GM12878 (cell line): ENCODE results near the gene OR5B2. TPM values are rescaled to one million over a fixed set of nuclear protein-coding genes. Genes with fewer than 3 reads are reported as not detected.

Experiments used
- ATAC-seq: fragments of 200-7000 bp; cut with Tn5 transposase; 3 replicates; pipeline ENCODE4 v1.9.1; 2020; ENCODE audit warnings: mild to moderate bottlenecking, moderate library complexity
- BruUV-seq: library from RNA; stranded (reverse); fragments of 400-500 nt; replicated peaks from 2 replicates; lab custom pipeline; 2021; lab: Mats Ljungman, UMichigan
- CTCF ChIA-PET: fragments of 300-600 bp; sonication (Branson Sonifier 250); formaldehyde crosslinking; extraction: SDS; loops from one replicate; lab custom pipeline; 2021; ENCODE audit warnings: inconsistent platforms; lab: Yijun Ruan, JAX
- POLR2A ChIA-PET: fragments of 350-600 bp; formaldehyde crosslinking; extraction: SDS; loops from one replicate; lab custom pipeline; 2021; ENCODE audit warnings: inconsistent platforms; lab: Charles Lee
- RAD21 ChIA-PET: fragments of 300-600 bp; sonication (Branson Sonifier 250); formaldehyde crosslinking; loops from one replicate; lab custom pipeline; 2023; ENCODE audit warnings: antibody characterized with exemption; ENCODE audit not compliant: unreplicated experiment; lab: Charles Lee
- SMC1A ChIA-PET: fragments of 300-600 bp; sonication (Branson Sonifier 250); formaldehyde crosslinking; loops from one replicate; lab custom pipeline; 2023; ENCODE audit not compliant: unreplicated experiment, uncharacterized antibody; lab: Charles Lee
- DNase-seq: peaks from one replicate; pipeline ENCODE4 v3.0.0-alpha.2; 2011; ENCODE audit warnings: low read depth, low spot score
- FAIRE-seq: peaks from 3 replicates; lab custom pipeline; 2011; peaks lifted over from hg19 to GRCh38; lab: Jason Lieb, UNC
- H2AFZ ChIP-seq: 2 replicates; pipeline ENCODE4 v1.6.0; 2011; ENCODE audit warnings: low read depth, low read length, control low read depth; ENCODE audit not compliant: control insufficient read depth
- H3K27ac ChIP-seq: 2 replicates; pipeline ENCODE4 v1.5.1; 2011; ENCODE audit warnings: control low read depth; ENCODE audit not compliant: control insufficient read depth, insufficient read depth
- H3K27me3 ChIP-seq, 2 experiments: replicated peaks in 1 of 2; 2 replicates each; pipeline versions ENCODE4 v1.6.0 to v1.6.1; 2011; ENCODE audit warnings: low read length in 1 of 2; ENCODE audit not compliant: control insufficient read depth in 2 of 2, insufficient read depth in 2 of 2
- H3K36me3 ChIP-seq, 2 experiments: 2 replicates each; pipeline ENCODE4 v1.5.1; 2011; ENCODE audit warnings: low read length in 1 of 2; ENCODE audit not compliant: control insufficient read depth in 2 of 2, insufficient read depth in 2 of 2
- H3K4me1 ChIP-seq: 2 replicates; pipeline ENCODE4 v1.6.1; 2011; ENCODE audit warnings: mild to moderate bottlenecking, low read length, moderate library complexity, mixed read lengths; ENCODE audit not compliant: control insufficient read depth, insufficient read depth
- H3K4me2 ChIP-seq: 2 replicates; pipeline ENCODE4 v1.6.0; 2011; ENCODE audit warnings: control low read depth; ENCODE audit not compliant: control insufficient read depth, insufficient read depth
- H3K4me3 ChIP-seq: fragments of 200-600 bp; sonication (generic); 2 replicates; pipeline ENCODE4 v1.5.1; 2016
- H3K79me2 ChIP-seq: 2 replicates; pipeline ENCODE4 v1.6.0; 2011; ENCODE audit warnings: low read length; ENCODE audit not compliant: control insufficient read depth, insufficient read depth
- H3K9ac ChIP-seq: 2 replicates; pipeline ENCODE4 v1.8.0; 2011; ENCODE audit warnings: low read length, control low read depth, mixed read lengths; ENCODE audit not compliant: control insufficient read depth, insufficient read depth
- H3K9me3 ChIP-seq: replicated peaks from 3 replicates; pipeline ENCODE4 v1.5.1; 2011; ENCODE audit warnings: mild to moderate bottlenecking, low read length; ENCODE audit not compliant: control insufficient read depth, insufficient read depth
- H4K20me1 ChIP-seq: 2 replicates; pipeline ENCODE4 v1.6.0; 2011; ENCODE audit not compliant: control insufficient read depth, insufficient read depth
- ELK1 ChIP-seq: IDR thresholded peaks from 2 replicates; pipeline ENCODE4 v1.6.1; 2012; ENCODE audit warnings: low read depth, low read length, improper control_type of control experiment
- FOXK2 ChIP-seq: fragments of 450-650 bp; IDR thresholded peaks from 2 replicates; pipeline ENCODE4 v1.6.1; 2017; ENCODE audit warnings: mild to moderate bottlenecking, moderate library complexity
- GABPA ChIP-seq: IDR thresholded peaks from 2 replicates; pipeline ENCODE4 v1.6.1; 2014; ENCODE audit warnings: antibody characterized with exemption, low read depth, mild to moderate bottlenecking, inconsistent platforms
- IRF4 ChIP-seq: IDR thresholded peaks from 2 replicates; pipeline ENCODE4 v1.6.1; 2011; ENCODE audit warnings: low read depth, low read length
- JUNB ChIP-seq: IDR thresholded peaks from 2 replicates; pipeline ENCODE4 v1.6.1; 2016; ENCODE audit warnings: antibody characterized with exemption, mild to moderate bottlenecking
- MYC ChIP-seq: IDR thresholded peaks from 2 replicates; pipeline ENCODE4 v1.6.1; 2011; ENCODE audit warnings: mild to moderate bottlenecking, low read length, moderate library complexity, inconsistent platforms; ENCODE audit not compliant: insufficient read depth, insufficient replicate concordance, insufficient read length, severe bottlenecking
- NKRF ChIP-seq: fragments of 450-650 bp; conservative IDR thresholded peaks from 2 replicates; pipeline ENCODE4 v1.6.1; 2017; ENCODE audit warnings: mild to moderate bottlenecking, moderate library complexity
- NR2C2 ChIP-seq: IDR thresholded peaks from 2 replicates; pipeline ENCODE4 v1.6.1; 2011; ENCODE audit warnings: borderline replicate concordance, low read depth; ENCODE audit not compliant: control insufficient read depth, insufficient read length
- RELA ChIP-seq: fragments of 450-650 bp; IDR thresholded peaks from 2 replicates; pipeline ENCODE4 v1.8.0; 2014; ENCODE audit warnings: borderline replicate concordance; ENCODE audit not compliant: partially characterized antibody
- SIX5 ChIP-seq: IDR thresholded peaks from 2 replicates; pipeline ENCODE4 v1.6.1; 2011; ENCODE audit warnings: mild to moderate bottlenecking, low read depth, low read length, moderate library complexity; ENCODE audit not compliant: severe bottlenecking
- SMAD1 ChIP-seq: fragments of 450-650 bp; IDR thresholded peaks from 2 replicates; pipeline ENCODE4 v1.6.1; 2018; ENCODE audit warnings: mild to moderate bottlenecking, low read depth; ENCODE audit not compliant: partially characterized antibody
- SPI1 ChIP-seq: IDR thresholded peaks from 2 replicates; pipeline ENCODE4 v1.6.1; 2011; ENCODE audit warnings: low read depth, mild to moderate bottlenecking, low read length, moderate library complexity, borderline replicate concordance; ENCODE audit not compliant: insufficient read depth
- SREBF1 ChIP-seq: IDR thresholded peaks from 2 replicates; pipeline ENCODE4 v1.6.1; 2012; ENCODE audit warnings: mild to moderate bottlenecking, low read length
- SUZ12 ChIP-seq: fragments of 200-600 bp; sonication (generic); IDR thresholded peaks from one replicate; pipeline ENCODE4 v1.6.1; 2018; ENCODE audit warnings: antibody characterized with exemption, mild to moderate bottlenecking; ENCODE audit not compliant: unreplicated experiment
- TARDBP ChIP-seq: IDR thresholded peaks from 2 replicates; pipeline ENCODE4 v1.6.1; 2016; ENCODE audit warnings: borderline replicate concordance
- YBX1 ChIP-seq: fragments of 450-650 bp; IDR thresholded peaks from 2 replicates; pipeline ENCODE4 v1.6.1; 2016; ENCODE audit warnings: antibody characterized with exemption
- YY1 ChIP-seq: IDR thresholded peaks from 2 replicates; pipeline ENCODE4 v1.6.1; 2011; ENCODE audit warnings: low read depth, mild to moderate bottlenecking, low read length
- ZNF274 ChIP-seq: IDR thresholded peaks from one replicate; pipeline ENCODE4 v1.8.0; 2011; ENCODE audit not compliant: insufficient read length, insufficient read depth
- ZNF687 ChIP-seq: fragments of 450-650 bp; IDR thresholded peaks from 2 replicates; pipeline ENCODE4 v1.6.1; 2017; ENCODE audit warnings: mild to moderate bottlenecking, moderate library complexity
- WGBS: methylation state at CpG from one replicate; pipeline ENCODE4 v1.1.6; 2016; ENCODE audit warnings: low lambda C conversion rate; ENCODE audit not compliant: insufficient replicate concordance, insufficient coverage; ENCODE audit errors: missing lambda C conversion rate; 5-methylcytosine and 5-hydroxymethylcytosine counted together
- in situ Hi-C: fragments of 300-500 bp; cut with MboI; formaldehyde crosslinking; loops from 9 replicates; pipeline ENCODE4 v1.14.3; 2018; ENCODE audit warnings: mixed read lengths
- intact Hi-C: fragments of 100-400 bp; cut with micrococcal nuclease; formaldehyde crosslinking; loops from one replicate; pipeline ENCODE4 v1.14.2; 2022; ENCODE audit not compliant: unreplicated experiment
- polyA plus RNA-seq, 11 experiments: library from polyadenylated mRNA; depleted of rRNA in 4 of 11; unstranded in 6 of 11; stranded (reverse) in 5 of 11; fragments of >200 nt; fragmentation: Nextera tagmentation in 4 of 11; fragmentation: Illumina TruSeq in 1 of 11; extraction: Ambion mirVana in 4 of 11; extraction: Trizol in 1 of 11; gene quantifications; 1 replicate in 1 of 11; 2 replicates in 10 of 11; pipeline versions ENCODE4 v1.2.1 to v1.2.3, GENCODE V29; 2011 to 2016; ENCODE audit warnings: inconsistent platforms in 2 of 11, missing spikeins in 2 of 11, low read depth in 1 of 11
- total RNA-seq, 4 experiments: library from RNA; depleted of rRNA in 3 of 4; stranded (reverse); fragments of >200 nt in 3 of 4; fragmentation: Illumina TruSeq in 1 of 4; extraction: Trizol in 1 of 4; gene quantifications; 2 replicates each; pipeline versions ENCODE4 v1.2.1 to v1.2.3, GENCODE V29; 2013 to 2021

The OR5B2 gene
- total and polyA plus RNA-seq, 10 of the 15 experiments (the other 5 are each of a cell fraction or from before 2014, with no cell fraction given) = 0.26 TPM; not detected in 9

DNA sequence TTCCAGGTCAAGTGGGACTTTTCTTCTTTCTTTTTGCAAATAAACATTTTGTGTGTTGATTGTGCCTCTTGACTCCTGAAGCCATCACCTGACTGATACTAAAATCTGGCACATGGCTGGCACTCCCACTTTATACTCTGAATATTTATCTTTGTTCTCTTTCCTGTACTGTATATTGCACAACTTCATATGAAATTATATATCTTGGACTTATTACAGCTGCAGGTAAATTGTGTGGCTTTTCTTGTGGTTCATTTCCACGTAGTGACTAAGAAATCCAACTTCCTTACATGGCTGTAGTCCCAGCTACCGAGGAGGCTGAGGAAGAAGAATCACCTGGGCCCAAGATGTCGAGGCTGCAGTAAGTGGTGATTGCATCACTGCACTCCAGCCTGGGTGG lies 37.8 kb upstream of the OR5B2 start:
- intact Hi-C loops (no loop called here), in situ Hi-C loops (no loop called here)
- SMC1A ChIA-PET = interaction anchor here (1.1 to 1.2 kb wide), 2 partner anchors 10 to 33 kb away, joined by 4 read pairs; no protein-coding TSS in a partner anchor
- POLR2A ChIA-PET = no interaction called here
- Histone ChIP-seq H3K9me3 (no peaks in the 10 kb centered on the region; the same call in 2 of the 3 replicates), H3K4me3 (no peak overlapping the region), H3K27ac (no peak overlapping the region), H3K27me3 (no peaks in the 10 kb centered on the region), H3K79me2 (no peaks in the 10 kb centered on the region), H3K4me1 (no peaks in the 10 kb centered on the region), H3K36me3 (no peaks in the 10 kb centered on the region), H2AFZ (no peak overlapping the region), H3K4me2 (no peak overlapping the region), H4K20me1 (no peaks in the 10 kb centered on the region), H3K9ac (no peak overlapping the region)
- ATAC-seq (no peak), FAIRE-seq (no peak), DNase-seq (no peak)
- CTCF ChIA-PET = interaction anchor here (1.4 kb wide), 1 partner anchor 47 kb away, joined by 4 read pairs; no protein-coding TSS in a partner anchor
- BruUV-seq = no TSS peak
- RAD21 ChIA-PET = no interaction called here
- TF ChIP-seq YY1 (no peak), FOXK2 (no peak), TARDBP (no peak), ELK1 (no peak), YBX1 (no peak), IRF4 (no peak), GABPA (no peak), RELA (no peak), ZNF274 (no peak), JUNB (no peak), ZNF687 (no peak), SMAD1 (no peak), NR2C2 (no peak), SPI1 (no peak), NKRF (no peak), SUZ12 (no peak), SIX5 (no peak), SREBF1 (no peak), MYC (no peak)
- WGBS = 0% methylated on average over 3 of the region's 3 CpGs
